22Rv1 (cell line): Measurements from ENCODE around the gene BAHCC1.
A peak's percentile ranks its signal among the peaks of the same experiment; 100 is the strongest.

ENCODE experiments used
- H3K27ac ChIP-seq: fragments of 450-650 bp; 2 replicates; pipeline ENCODE4 v1.5.1; 2017
- CTCF ChIP-seq: fragments of 450-650 bp; IDR thresholded peaks from 2 replicates; pipeline ENCODE4 v1.5.1; 2017; ENCODE audit warnings: mild to moderate bottlenecking
- ZFX ChIP-seq: fragments of 450-650 bp; IDR thresholded peaks from 2 replicates; pipeline ENCODE4 v1.6.1; 2017; ENCODE audit warnings: antibody characterized with exemption, borderline replicate concordance

The BAHCC1 gene

DNA sequence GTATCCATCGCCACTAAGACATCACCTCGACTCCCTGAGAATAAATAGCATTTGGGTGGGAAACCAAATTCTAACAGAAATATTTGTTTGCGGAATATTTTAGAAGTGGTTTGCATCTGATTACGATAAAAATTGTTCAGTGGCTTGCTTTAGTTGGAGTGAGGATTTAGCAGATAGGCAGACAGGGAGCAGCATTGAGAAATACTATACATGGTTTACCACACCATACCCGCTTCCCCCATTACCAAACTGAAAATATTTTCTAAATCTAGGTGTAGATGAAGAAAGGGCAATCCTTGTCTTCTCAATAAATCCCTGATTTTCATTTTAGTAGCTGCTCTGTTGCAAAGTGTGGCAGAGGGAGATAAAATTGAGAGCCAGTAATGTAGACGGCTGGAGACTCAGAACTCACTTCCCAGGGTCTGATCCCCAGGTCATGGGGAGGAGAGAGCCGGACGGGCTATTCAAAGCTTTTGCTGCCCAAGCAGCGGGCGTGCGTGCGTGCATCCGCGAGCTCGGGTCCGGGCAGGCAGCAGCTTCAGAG lies 808 bp upstream of the BAHCC1 start:
- TF ChIP-seq CTCF = no peak; the same call in 1 of the 2 replicates
- TF ChIP-seq ZFX = no peak
- H3K27ac ChIP-seq = peak overlapping the region; percentile 100

DNA sequence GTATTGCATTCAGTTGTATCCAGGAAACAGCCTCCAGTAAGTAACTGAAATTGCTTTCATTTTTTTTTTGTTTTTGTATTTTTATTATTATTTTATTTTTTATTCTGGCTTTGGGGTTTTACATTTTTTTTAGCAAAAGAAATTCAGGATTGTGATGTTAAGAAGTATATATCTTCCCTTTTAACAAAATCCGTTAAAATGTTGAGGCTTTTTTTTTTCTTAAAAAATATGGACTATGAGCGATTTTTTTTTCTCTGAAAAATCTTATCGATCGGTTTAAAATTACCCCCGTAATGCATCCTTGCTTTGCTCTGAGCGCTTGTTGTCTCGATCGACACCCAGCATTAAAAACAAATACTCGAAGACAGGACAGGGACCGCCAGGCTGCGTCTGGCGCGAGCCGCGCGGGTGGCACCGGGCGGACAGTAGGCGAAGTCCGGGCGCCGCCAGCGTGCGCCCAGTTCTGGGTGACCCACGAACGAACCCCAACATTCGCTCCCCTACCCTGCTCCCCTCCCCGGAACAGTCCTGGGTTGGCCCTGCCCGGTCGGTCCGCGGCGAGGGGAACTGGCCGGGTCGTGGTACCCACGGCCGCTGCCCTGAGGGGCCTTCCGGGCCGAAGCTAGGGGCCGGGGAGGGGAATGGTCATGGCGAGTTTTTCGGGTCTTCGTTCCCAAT lies 482 bp downstream of the BAHCC1 start:
- TF ChIP-seq CTCF (no peak), ZFX (no peak)
- peak overlapping the region; percentile 100 for H3K27ac ChIP-seq

- TF ChIP-seq ZFX = no peak
- no peak for TF ChIP-seq CTCF
- peak overlapping the region; percentile 100 for H3K27ac ChIP-seq
Measured at GRCh38 chr17:81396278-81396721, 1.0 kb downstream of the BAHCC1 start.

DNA sequence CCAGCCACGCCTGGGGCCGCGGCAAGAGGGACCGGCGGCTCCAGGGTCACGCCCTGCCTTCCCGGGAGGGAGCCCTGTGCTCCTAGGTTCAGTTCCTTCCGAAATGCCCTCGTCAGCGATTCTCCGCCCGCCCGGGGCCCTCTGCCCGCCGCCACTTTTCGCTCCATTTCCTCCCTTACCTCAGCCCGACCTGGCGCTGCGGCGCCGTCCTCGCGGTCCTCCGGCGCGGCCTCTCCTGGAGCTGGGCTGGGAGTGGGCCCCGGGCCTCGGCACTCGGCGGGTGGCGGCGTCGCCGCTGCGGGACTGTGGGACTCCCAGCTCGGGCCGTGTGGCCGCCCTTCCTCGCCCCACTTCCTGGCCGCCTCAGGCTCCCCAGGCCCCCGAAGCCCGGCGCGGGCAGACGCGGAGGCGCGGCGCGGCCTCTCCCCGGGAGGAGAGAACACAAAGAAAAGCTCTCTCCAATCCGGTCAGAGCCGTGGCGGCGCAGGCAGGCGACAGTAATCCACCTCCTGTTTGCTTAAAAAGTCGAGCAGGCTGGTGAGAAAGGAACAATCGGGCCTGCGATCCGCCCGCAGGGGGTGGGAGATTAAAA lies 1.6 kb downstream of the BAHCC1 start:
- TF ChIP-seq CTCF (no peak), ZFX (no peak)
- peak overlapping the region; percentile 100 for H3K27ac ChIP-seq

GRCh38 chr17:81397314-81398175 lies 2.3 kb downstream of the BAHCC1 start:
- H3K27ac ChIP-seq = peak overlapping the region; percentile 100
- TF ChIP-seq CTCF = peak; percentile 4; the same call in 1 of the 2 replicates
- no peak for TF ChIP-seq ZFX

- TF ChIP-seq CTCF (no peak), ZFX (no peak)
- H3K27ac ChIP-seq = peak overlapping the region; percentile 100
Measured at GRCh38 chr17:81398176-81398831, 3.0 kb downstream of the BAHCC1 start.
